ENCODE measurements around the gene NDUFS2.
A peak's percentile ranks its signal among the peaks of the same experiment; 100 is the strongest.
"Not testable (repeated sequence)": the region's sequence is repeated elsewhere in the genome, so short reads cannot be mapped to it uniquely, and the experiment has no call there.

Gene NDUFS2

DNA sequence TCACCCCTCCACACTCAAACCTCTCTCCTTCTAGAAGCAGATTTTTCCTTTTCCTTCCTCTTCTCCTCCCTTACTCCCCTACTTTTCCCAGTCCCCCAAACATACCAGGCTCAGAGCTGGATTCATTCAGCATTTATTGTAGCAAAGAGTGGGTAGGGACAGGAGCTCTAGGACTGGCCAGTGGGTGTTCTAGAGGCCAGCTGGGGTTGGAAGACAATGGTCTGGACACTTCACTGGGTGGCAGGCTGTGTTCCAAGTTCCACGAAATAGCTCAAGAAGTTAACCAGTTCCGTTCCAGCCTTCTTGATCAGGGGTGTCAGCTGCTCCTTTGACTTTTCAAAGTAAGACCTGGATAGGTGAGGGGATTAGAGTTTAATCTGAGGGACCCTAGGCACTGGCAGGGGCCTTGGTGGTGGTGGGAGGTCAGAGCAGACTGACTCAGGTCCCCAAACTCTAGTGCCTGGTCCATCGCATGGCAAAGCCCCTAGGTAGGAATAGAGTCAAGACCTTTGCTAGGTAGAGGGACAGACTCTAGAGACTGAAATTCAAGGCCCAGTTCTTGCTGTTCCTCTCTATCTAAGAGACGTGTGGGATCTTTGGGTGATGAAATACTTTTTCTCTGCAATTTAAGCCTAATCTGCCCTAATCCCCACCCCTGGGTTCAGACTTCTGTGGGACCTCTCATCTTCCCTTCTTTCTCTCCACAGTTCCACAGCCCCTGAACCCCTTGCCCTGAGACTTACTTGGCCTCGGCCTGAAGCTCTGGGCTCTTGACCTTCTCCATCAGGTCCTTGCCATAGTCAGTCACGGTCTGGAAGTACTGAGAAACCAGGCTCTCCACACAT is 20.2 kb downstream of the NDUFS2 start:
- no peak for DNase-seq

GRCh38 chr1:161223805-161224694 is 21.9 kb downstream of the NDUFS2 start:
- DNase-seq: no peak

DNA sequence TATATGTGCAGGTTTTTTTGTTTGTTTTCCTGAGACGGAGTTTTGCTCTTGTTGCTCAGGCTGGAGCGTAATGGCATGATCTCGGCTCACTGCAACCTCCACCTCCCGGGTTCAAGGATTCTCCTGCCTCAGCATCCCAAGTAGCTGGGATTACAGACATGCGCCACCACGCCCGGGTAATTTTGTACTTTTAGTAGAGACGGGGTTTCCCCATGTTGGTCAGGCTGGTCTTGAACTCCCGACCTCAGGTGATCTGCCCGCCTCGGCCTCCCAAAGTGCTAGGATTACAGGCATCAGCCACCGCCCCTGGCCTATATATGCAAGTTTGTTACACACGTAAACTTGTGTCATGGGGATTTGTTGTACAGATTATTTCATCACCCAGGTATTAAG is 22.5 kb downstream of the NDUFS2 start:
- DNase-seq: not testable (repeated sequence)

DNA sequence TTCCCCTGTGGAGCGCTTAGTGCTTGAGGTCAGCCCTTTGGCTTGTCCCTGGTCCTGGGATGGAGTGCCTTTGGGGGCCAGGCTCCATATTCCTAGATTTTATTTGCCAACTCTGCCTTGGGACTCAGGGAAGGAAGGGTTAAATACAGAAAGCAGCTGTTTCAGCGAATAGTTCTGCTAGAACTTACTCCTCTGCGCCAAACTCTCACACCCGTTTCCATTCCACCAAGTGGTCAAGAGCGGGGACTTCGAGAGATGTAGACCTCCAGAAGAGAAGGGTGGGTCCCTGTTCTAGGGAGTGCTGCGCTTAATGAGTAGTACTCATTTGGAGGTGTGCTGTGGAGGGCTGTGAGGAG is 23.0 kb downstream of the NDUFS2 start:
- DNase-seq: no peak

- DNase-seq: peak; percentile 85 to 90
Observed at GRCh38 chr1:161225534-161226319, 23.6 kb downstream of the NDUFS2 start, which contains the start of gene TOMM40L. Gene TOMM40L, plus strand, starts transcription at chr1:161226060. Its CDS starts 430 bp downstream, at chr1:161226490.

DNA sequence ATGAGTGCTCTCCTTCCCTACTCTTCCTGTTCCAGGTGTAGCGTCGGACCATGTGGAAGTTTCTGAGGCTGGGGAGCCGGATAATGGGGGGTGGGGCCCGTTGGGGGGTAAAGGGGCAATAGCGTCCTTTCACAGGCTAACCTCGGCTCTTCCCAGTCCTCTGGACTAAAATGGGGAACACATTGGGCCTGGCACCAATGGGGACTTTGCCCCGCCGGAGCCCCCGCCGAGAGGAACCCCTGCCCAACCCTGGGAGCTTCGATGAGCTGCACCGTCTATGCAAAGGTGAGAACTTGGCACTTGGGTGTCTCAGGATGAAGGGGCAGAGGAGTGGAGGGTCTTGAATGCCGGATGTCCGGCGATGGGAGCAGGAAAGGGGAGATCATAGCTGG is 24.1 kb downstream of the NDUFS2 start:
- peak in 1 of 2 experiments; percentile 18 for DNase-seq

- no peak for DNase-seq
Observed at GRCh38 chr1:161226759-161227158, 24.6 kb downstream of the NDUFS2 start.

DNA sequence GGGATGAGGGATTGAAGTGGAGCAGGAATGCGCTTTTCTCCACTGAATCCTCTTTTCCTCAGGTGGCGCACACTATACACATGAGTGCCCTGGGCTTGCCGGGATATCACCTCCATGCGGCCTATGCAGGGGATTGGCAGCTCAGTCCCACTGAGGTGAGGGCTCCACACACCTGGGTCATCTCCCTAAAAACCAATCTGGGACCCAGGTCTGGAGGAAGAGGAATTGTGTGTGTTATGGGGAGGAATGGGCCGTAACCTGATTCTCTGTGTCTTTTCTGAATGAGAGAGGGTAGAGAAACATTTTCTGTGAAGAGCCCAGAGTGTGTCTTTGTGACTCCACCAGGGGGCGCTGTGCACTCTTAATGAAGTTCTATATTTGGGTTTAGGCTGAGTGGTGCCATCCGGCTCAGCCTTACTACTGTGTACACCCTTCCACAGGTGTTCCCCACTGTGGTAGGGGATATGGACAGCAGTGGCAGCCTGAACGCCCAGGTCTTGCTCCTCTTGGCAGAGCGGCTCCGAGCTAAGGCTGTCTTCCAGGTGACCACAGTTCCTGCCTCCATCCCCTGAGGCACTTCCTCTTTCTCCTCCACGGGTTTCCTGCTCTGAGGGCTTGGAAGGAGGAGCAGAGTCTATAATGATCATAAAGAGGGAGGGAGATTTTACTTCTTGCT is 25.2 kb downstream of the NDUFS2 start:
- DNase-seq: peak; percentile 94 to 95

DNA sequence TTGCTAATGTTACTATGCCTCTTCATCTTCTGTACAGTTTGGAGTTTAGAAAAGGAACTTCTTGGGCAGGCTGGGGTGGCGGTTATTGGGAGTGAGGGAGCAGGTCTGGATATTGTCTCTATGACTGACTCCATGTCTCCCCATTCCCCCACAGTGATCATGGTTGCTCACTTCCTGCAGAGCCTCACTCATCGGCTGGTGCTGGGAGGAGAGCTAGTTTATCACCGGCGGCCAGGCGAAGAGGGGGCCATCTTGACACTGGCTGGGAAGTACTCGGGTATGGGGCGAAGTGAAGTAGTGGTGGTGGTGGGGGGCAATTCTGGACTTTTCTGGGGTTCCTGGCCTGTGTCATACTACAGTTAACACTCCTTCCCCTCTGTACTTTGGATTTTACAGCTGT is 25.9 kb downstream of the NDUFS2 start:
- no peak for DNase-seq

GRCh38 chr1:161229896-161230295 is 27.7 kb downstream of the NDUFS2 start:
- DNase-seq: no peak

DNA sequence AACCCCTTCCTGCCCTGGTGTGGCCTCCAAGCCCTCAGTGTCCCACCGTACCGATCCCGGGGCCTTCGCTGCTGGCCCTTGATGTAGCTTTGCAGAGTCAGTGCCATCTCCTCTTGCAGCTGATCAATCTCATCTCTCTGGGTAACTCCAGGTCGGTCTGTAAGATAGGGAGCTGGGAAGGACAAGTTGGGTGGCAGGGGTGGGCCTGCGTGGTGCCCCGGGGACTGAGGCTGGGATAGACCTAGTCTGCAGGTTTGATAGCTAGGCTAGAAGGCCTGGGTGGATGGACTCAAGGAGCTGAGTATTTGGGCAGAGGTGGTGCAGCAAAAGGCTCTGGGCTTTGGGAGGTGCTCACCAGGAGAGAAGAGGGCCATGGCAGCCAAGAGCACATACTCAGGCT is 28.6 kb downstream of the NDUFS2 start:
- no peak for DNase-seq

- DNase-seq: no peak
Observed at GRCh38 chr1:161233102-161233501, 30.9 kb downstream of the NDUFS2 start.

DNA sequence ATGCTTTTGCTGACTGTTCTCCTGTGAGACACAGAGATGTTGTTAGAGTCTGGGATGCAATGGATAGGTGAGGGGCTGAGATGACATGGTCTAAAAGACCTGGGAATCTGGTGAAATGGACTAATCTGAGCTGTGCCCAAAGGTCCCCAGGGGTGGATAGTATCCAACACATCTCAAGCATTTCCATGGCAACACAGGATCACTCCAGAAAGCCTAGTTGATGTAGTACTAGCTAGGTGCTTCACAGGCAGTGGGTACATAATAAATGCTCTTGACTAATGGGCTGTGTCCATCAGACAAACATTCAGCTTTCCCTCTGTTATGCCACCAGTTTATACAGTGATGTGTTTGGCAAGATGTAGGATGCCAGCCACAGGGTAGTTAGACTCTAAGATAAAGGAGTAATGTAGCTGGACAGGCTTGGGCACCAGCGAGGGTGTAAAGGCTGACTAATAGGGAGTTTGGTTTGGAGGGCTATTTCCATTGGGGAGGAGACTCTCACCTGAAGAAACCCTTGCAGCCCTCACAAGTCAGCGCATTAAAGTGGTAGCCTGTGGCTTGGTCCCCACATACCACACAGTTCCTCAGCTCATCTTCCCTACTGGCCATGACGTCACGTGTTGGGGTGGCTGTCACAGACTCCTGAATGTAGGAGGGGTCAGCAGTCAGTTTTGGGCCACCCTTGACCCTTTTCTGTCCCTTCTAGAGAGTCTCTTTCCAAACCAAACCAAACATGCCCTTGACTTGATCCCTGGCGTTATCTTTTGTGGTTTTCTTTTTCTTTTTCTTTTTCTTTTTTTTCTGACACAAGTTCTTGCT is 34.0 kb downstream of the NDUFS2 start:
- no peak for DNase-seq

DNA sequence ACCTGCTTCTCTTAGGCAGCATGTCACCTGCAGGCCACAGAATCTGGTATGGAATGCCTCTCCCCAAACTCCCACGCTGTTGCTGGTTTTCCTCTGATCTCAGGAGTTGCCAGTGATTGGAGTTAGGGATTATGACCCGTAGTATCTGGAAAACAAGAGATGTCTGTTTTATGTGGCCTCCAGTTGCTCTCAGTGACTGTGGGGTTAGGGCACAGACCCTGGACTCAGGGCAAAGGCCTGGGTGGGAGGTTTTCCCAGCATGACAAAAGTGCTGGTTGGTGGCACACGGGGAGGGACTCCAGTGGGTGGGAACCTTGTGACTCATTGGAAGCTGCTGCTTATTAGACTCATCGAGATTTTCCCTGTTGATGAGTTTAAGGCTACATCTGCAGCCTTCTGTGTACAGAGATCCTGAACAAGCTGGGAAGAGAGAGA is 35.9 kb downstream of the NDUFS2 start, which contains the start of gene NR1I3:
Gene NR1I3, minus strand, starts transcription at position 165 of the 435 bp plus-strand sequence. CDS start 1,638 bp downstream, outside the sequence.
- no peak for DNase-seq

DNA sequence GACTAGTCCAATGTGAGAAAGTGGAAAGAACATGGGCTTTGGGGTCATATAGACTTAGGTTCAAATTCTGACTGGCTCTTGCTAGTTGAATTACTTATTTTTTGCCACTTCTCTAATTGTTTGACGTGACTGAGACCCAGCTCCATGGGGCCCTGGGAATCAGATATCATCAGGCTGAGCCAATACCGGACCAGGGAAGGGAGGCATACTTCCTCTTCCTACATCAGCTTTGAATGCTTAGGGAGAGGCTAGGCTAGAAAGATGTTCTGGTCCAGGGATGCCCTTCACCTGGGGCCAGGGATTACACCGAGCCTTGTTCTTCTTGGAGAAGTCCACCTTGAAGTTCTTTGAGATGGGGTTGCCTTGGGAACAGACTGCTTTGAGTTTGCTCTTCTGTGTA is 39.5 kb downstream of the NDUFS2 start:
- no peak for DNase-seq

DNA sequence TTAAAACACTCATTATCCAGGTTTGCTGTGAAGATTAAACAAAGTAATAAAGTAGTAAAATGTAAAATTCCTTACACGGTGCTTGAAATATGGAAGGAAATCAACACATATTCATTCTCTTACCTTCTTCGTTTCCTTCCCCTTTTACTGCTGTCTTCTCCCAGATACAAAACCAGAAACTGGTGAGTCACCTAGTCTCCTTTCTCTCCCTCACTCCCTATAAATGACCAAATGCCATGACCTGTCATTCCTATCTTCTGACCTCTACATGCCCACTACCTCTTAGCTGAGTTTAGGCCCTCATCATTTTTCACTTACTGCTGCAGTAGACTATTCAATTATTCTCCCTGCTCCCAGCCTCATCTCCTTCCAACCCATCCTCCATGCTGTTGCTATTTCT is 40.1 kb downstream of the NDUFS2 start:
- DNase-seq: no peak

DNA sequence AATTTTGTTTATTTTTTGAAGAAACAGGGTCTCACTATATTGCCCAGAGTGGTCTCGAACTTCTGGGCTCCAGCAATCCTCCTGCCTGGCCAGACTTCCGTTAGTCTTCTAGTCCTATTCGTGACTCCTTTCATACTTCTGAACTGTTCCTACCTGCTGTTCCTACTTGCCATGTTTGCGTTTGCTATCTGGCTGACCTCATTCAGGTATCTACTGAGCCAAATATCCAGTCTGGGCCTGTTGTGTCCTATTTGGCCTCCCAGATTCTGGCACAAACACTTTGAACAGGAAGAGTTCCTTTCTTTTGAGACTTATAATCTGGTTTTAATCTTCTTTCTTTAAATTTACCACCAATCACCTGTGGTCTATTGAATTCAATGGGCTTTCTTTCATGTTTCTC is 42.7 kb downstream of the NDUFS2 start:
- DNase-seq: no peak

GRCh38 chr1:161250100-161250499 is 47.9 kb downstream of the NDUFS2 start:
- DNase-seq: not testable (repeated sequence)

DNA sequence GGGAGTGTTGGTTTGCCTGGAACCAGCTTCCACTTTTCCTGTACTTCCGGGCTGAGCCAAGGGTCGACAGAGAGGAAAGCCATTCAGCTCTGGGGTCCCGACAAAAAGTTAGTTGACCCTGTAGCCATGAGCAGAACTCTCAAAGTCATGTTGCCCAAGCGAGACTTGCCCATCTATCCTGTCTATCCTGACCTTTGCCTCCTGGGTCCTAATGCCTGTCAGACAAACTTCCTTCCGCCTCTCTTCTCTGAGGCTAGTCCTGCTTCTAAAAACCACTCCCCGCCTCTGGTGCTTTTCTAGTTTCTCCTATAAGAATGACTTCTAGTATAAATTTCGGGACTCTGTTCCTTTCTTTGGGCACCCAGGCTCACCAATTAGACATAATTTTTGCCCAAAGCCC is 48.7 kb downstream of the NDUFS2 start:
- no peak for DNase-seq

DNA sequence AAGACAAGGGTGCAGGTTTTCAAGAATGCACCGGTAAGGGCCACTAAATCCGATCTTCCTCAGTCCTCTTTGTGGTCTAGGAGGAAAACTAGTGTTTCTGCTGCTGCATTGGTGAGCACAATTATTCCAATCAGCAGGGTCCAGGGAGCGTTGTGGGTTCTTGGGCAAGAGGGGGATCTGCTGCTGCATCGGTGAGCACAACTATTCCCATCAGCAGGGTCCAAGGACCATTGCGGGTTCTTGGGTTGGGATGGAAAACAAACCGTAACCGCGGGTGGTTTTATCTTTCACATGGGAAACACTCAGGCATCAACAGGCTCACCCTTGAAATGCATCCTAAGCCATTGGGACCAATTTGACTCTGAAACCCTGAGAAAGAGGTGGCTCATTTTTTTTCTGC is 49.4 kb downstream of the NDUFS2 start:
- DNase-seq: no peak

DNA sequence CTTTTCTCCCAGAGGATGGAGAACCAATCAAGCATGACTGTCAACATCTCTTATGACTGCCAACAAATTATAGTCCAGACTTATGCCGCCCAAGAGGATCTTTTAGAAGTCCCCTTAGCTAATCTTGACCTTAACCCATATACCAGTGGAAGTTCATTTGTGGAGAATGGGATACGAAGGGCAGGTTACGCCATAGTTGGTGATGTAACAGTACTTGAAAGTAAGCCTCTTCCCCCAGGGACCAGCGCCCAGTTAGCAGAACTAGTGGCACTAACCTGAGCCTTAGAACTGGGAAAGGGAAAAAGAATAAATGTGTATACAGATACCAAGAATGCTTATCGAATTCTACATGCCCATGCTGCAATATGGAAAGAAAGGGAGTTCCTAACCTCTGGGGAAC is 53.1 kb downstream of the NDUFS2 start:
- not testable (repeated sequence) for DNase-seq

Measured in activated CD4-positive, alpha-beta T cell treated with anti-CD3 and anti-CD28 coated beads, Interleukin-2, amount 50 U/mL, for 48 hours (primary cell).